ENCODE results near the gene ARHGAP15.

The ARHGAP15 gene

DNA sequence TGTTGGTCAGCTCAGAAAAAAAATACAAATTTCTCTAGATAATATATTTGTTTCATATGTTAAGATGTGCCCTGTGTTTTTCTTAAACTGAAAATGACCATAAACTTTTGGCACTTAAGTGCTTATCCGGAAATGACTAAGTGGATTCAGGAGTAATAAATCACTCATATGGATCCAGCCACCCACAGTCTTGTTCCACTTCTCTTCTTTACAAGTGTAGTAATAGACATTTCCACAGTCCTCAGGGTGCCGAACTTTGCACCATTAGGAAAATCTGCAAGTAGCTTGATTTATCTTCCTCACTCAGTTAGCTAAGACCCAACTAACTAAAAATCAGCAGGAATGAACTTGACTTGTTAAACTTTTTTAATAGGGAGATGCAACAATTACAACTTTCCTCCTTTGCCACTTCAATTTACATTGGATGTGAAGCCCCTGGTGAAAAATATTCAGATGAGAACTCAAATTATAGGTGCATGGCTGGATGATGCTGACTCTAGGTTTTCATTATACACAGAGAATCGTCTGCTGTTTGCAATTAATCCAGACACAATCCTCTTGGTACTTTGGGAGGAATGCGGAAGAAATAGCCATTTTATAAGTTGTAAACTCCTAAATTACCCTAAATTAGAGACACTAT is 322.5 kb downstream of the ARHGAP15 start:
- Histone ChIP-seq H3K4me3 (no peak overlapping the region), H3K27ac (no peak overlapping the region)
- no peak for DNase-seq (ENCODE audit: low spot score)
- TF ChIP-seq, protein P1, sequence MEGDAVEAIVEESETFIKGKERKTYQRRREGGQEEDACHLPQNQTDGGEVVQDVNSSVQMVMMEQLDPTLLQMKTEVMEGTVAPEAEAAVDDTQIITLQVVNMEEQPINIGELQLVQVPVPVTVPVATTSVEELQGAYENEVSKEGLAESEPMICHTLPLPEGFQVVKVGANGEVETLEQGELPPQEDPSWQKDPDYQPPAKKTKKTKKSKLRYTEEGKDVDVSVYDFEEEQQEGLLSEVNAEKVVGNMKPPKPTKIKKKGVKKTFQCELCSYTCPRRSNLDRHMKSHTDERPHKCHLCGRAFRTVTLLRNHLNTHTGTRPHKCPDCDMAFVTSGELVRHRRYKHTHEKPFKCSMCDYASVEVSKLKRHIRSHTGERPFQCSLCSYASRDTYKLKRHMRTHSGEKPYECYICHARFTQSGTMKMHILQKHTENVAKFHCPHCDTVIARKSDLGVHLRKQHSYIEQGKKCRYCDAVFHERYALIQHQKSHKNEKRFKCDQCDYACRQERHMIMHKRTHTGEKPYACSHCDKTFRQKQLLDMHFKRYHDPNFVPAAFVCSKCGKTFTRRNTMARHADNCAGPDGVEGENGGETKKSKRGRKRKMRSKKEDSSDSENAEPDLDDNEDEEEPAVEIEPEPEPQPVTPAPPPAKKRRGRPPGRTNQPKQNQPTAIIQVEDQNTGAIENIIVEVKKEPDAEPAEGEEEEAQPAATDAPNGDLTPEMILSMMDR (IDR thresholded peaks at IDR 0.05): no peak

DNA sequence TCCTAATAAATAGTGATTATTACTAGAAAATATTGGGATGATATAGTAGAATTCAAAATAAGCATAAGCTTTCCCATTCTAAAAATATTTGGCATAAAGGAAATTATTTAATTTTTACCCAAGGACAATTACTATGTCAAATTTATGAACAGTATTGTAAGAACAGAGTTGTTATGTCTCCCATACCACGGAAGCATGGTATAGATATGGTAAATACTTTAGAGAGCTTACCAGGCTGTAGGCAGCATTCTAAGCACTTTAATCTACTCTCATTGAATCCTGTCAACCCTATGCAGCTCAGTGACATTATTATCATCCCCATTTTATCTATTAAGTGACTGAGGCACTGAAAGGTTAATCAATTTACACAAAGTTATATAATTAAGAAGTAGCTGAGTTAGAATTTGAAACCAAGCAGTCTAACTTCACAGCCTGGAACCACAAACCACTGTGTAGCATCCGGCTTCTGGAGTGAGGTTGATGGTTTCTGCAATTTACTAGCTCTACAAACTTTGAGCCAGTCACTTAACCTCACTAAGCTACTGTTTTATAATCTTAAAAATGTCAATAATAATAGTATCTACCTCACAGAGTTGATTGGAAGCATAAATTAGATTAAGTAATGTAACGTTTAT is 323.7 kb downstream of the ARHGAP15 start:
- TF ChIP-seq, protein P1 (IDR thresholded peaks at IDR 0.05): no peak
- Histone ChIP-seq H3K27ac (no peak overlapping the region), H3K4me3 (no peak overlapping the region)
- no peak for DNase-seq (ENCODE audit: low spot score)

DNA sequence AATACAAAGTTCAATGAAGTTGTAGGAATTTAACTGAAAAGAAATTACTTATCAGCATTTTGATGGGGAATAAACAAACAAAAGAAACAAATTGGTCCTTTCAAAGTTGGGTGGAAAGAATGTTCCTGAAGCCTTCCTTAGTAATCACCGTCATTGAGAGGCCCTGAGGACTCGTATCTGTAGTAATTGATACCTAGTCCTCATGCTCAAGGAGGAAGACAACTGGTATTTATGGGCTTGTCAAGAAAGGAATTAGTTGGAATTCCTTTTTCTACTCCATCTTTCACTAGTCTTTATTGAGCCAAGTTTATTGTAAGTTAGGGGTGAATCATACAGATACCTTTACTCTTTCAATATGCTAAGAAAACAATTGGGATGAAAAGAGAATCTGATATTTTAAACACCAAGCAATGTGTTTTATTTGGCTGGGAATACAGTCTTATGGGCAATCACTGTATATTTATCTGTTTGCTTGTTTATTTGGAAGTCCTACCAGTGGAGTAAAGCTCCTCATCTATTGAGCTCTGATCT is 324.8 kb downstream of the ARHGAP15 start:
- Histone ChIP-seq H3K4me3 (no peak overlapping the region), H3K27ac (no peak overlapping the region)
- DNase-seq (ENCODE audit: low spot score): no peak
- TF ChIP-seq, protein P1 (IDR thresholded peaks at IDR 0.05): no peak

DNA sequence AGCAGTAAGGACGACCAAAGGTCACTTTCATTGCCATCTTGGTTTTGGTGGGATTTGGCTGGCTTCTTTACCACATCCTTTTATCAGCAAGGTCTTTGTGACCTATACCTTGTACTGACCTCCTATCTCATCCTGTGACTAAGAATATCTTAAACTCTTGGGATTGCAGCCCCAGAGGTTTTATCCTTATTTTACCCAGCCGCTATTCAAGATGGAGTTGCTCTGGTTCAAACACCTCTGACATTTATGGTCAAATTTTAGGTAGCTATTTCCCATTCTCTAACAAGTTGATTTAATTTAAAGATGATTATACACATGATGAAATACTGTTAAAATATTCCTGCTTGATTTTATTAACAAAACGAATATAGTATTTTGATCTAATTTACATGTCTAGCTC is 326.1 kb downstream of the ARHGAP15 start:
- TF ChIP-seq, protein P1 (IDR thresholded peaks at IDR 0.05): no peak
- no peak for DNase-seq (ENCODE audit: low spot score)
- Histone ChIP-seq H3K4me3 (no peak overlapping the region), H3K27ac (no peak overlapping the region)

DNA sequence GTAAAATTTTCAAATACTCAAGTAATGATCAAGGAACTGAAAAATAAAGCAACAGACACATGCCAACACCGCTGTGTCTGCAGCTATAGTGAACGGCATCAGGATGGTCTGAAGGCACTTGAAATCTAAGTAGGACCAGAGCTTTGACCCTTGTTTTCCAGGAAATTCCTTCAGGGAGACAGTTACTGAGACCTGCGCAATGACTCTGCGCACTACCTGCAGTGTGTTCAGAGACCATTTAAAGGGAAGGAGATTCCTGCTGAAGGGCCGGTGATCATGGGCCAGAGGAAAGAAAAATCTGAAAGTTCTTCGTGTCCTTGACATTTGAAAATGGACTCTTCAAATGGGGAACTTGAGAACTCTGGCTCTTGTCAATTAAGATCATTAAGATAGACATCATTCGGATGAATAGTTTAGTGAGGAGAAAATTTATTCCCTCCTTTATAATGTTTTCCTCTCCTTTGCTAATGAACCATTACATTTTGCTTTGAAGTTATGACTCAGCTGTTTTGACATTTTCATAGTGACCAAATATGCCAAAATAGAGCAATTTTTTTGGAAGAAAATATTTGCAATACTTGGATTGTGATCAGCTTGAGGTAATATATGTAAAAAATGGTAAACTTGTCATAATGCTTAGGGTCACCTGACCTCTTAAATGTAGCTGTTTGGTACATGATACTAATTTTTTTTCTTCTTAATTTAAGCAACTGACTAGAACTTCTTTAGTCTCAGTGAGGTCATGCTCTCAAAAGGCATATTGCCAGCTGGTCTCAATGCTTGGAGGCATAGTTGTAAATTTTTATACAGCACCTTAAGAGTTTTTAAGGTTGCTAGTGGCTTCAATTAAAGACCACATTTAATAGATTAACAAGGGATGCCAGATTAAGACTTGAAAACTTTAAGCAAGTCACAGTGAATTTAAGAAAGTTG is 329.3 kb downstream of the ARHGAP15 start:
- no peak overlapping the region for H3K4me3 ChIP-seq
- no peak for DNase-seq (ENCODE audit: low spot score)
- H3K27ac ChIP-seq: no peak overlapping the region
- TF ChIP-seq, protein P1 (IDR thresholded peaks at IDR 0.05): no peak

DNA sequence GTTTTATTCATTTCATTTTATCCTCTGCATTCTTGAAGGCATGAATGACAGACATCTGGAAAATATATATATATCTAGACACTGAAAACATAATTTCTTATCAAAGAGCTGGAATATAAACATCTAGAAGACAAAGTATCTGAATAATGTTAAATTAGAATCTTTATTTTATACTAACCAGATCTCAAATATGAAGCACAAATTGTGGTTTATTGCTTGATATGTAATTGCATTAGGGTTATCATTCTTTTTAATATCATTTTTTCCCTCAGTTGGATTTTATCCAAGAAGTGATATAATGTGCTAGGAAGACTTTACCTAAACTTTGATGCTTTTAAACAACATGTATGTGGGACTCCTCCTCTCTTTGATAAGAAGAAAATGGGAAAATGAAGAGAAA is 331.2 kb downstream of the ARHGAP15 start:
- Histone ChIP-seq H3K4me3 (no peak overlapping the region), H3K27ac (no peak overlapping the region)
- TF ChIP-seq, protein P1 (IDR thresholded peaks at IDR 0.05): no peak

More for the DNA sequence above, 331.2 kb downstream of the ARHGAP15 start:
- DNase-seq (ENCODE audit: low spot score): no peak

Data from coronary artery (tissue), 2 donors.